ENCODE data around the gene GCNT1.
"Not testable (repeated sequence)": the region's sequence is repeated elsewhere in the genome, so short reads cannot be mapped to it uniquely, and the experiment has no call there.

The GCNT1 gene

GRCh38 chr9:76466299-76466605 is 7.3 kb downstream of the GCNT1 start:
- H3K4me3 ChIP-seq (ENCODE audit: low read length): no peak overlapping the region

GRCh38 chr9:76474419-76474818 is 15.4 kb downstream of the GCNT1 start:
- TF ChIP-seq CTCF (conservative IDR thresholded peaks at IDR 0.05; ENCODE audit: low read depth, low read length): no peak
- H3K4me3 ChIP-seq (ENCODE audit: low read length): no peak overlapping the region
- no peak for DNase-seq (ENCODE audit: low read depth)

More at GRCh38 chr9:76466299-76466605, 7.3 kb downstream of the GCNT1 start:
- TF ChIP-seq CTCF (conservative IDR thresholded peaks at IDR 0.05; ENCODE audit: low read depth, low read length): no peak
- DNase-seq (ENCODE audit: low read depth): no peak

- DNase-seq (ENCODE audit: low read depth): no peak
- no peak for TF ChIP-seq CTCF (conservative IDR thresholded peaks at IDR 0.05; ENCODE audit: low read depth, low read length)
- H3K4me3 ChIP-seq (ENCODE audit: low read length): no peak overlapping the region
Observed at GRCh38 chr9:76475686-76476085, 16.7 kb downstream of the GCNT1 start.

GRCh38 chr9:76477818-76478217 is 18.8 kb downstream of the GCNT1 start:
- not testable (repeated sequence) for DNase-seq (ENCODE audit: low read depth); H3K4me3 ChIP-seq (ENCODE audit: low read length)

- TF ChIP-seq CTCF (conservative IDR thresholded peaks at IDR 0.05; ENCODE audit: low read depth, low read length): no peak
- DNase-seq (ENCODE audit: low read depth): no peak
- H3K4me3 ChIP-seq (ENCODE audit: low read length): no peak overlapping the region
Observed at GRCh38 chr9:76478226-76478625, 19.2 kb downstream of the GCNT1 start.

GRCh38 chr9:76479337-76479736 is 20.4 kb downstream of the GCNT1 start:
- not testable (repeated sequence) for DNase-seq (ENCODE audit: low read depth); H3K4me3 ChIP-seq (ENCODE audit: low read length)

GRCh38 chr9:76486151-76486550 is 27.2 kb downstream of the GCNT1 start:
- TF ChIP-seq CTCF (conservative IDR thresholded peaks at IDR 0.05; ENCODE audit: low read depth, low read length): no peak
- peak; percentile 76 for DNase-seq (ENCODE audit: low read depth)
- H3K4me3 ChIP-seq (ENCODE audit: low read length): no peak overlapping the region

- no peak for DNase-seq (ENCODE audit: low read depth)
- H3K4me3 ChIP-seq (ENCODE audit: low read length): no peak overlapping the region
- no peak for TF ChIP-seq CTCF (conservative IDR thresholded peaks at IDR 0.05; ENCODE audit: low read depth, low read length)
Observed at GRCh38 chr9:76490249-76490990, 31.4 kb downstream of the GCNT1 start.

GRCh38 chr9:76491056-76491455 is 32.1 kb downstream of the GCNT1 start:
- not testable (repeated sequence) for DNase-seq (ENCODE audit: low read depth)

GRCh38 chr9:76493496-76493895 is 34.5 kb downstream of the GCNT1 start:
- not testable (repeated sequence) for DNase-seq (ENCODE audit: low read depth)

More at GRCh38 chr9:76491056-76491455, 32.1 kb downstream of the GCNT1 start:
- H3K4me3 ChIP-seq (ENCODE audit: low read length): not testable (repeated sequence)

More at GRCh38 chr9:76493496-76493895, 34.5 kb downstream of the GCNT1 start:
- H3K4me3 ChIP-seq (ENCODE audit: low read length): not testable (repeated sequence)

Measured in retinal pigment epithelial cell (primary cell).